ENCODE data around the gene CCDC68.
"Not testable (repeated sequence)": the region's sequence is repeated elsewhere in the genome, so short reads cannot be mapped to it uniquely, and the experiment has no call there.

Gene CCDC68

GRCh38 chr18:54871231-54871630 is 88.0 kb downstream of the CCDC68 start:
- no peak for DNase-seq

- DNase-seq: no peak
Observed at GRCh38 chr18:54867131-54867530, 92.1 kb downstream of the CCDC68 start.

GRCh38 chr18:54860941-54861340 is 98.3 kb downstream of the CCDC68 start:
- no peak for DNase-seq

- DNase-seq: no peak
Observed at GRCh38 chr18:54859667-54860421, 99.4 kb downstream of the CCDC68 start.

- no peak for DNase-seq
Observed at GRCh38 chr18:54857499-54857898, 101.8 kb downstream of the CCDC68 start.

- no peak for DNase-seq
Observed at GRCh38 chr18:54856105-54856646, 103.1 kb downstream of the CCDC68 start.

GRCh38 chr18:54855050-54855449 is 104.2 kb downstream of the CCDC68 start:
- DNase-seq: not testable (repeated sequence)

- no peak for DNase-seq
Observed at GRCh38 chr18:54852780-54853675, 106.2 kb downstream of the CCDC68 start.

All from activated CD4-positive, alpha-beta T cell treated with anti-CD3 and anti-CD28 coated beads, Interleukin-2, amount 50 U/mL, for 1 hour (primary cell).